GM12872 (cell line): ENCODE data around the gene PLCG2.

Experiments used
- TF ChIP-seq, protein P1 (sequence below): IDR thresholded peaks from 3 replicates; pipeline ENCODE4 v1.5.1; 2011; ENCODE audit warnings: low read depth, mild to moderate bottlenecking, low read length, moderate library complexity; ENCODE audit not compliant: insufficient read depth

The PLCG2 gene

DNA sequence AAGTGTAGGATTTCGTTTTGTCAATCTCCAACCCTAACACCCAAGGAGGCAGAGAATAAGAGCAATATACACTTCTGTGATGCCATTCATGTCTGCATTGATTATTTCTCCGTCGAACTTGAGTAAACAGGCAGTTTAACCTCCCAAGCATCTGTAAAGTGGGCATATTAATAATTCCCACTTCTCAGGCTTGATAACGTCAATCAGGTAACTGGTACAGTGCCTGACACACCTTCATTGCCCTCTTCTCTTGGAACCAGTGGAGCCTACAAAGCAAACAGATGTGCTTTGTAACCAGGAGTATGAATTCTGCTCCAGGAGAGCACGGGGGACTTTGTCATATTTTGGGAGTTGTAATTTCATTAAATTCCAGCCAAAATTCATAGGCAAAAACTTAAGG, 32.5 kb upstream of the PLCG2 start:
- TF ChIP-seq, protein P1, sequence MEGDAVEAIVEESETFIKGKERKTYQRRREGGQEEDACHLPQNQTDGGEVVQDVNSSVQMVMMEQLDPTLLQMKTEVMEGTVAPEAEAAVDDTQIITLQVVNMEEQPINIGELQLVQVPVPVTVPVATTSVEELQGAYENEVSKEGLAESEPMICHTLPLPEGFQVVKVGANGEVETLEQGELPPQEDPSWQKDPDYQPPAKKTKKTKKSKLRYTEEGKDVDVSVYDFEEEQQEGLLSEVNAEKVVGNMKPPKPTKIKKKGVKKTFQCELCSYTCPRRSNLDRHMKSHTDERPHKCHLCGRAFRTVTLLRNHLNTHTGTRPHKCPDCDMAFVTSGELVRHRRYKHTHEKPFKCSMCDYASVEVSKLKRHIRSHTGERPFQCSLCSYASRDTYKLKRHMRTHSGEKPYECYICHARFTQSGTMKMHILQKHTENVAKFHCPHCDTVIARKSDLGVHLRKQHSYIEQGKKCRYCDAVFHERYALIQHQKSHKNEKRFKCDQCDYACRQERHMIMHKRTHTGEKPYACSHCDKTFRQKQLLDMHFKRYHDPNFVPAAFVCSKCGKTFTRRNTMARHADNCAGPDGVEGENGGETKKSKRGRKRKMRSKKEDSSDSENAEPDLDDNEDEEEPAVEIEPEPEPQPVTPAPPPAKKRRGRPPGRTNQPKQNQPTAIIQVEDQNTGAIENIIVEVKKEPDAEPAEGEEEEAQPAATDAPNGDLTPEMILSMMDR, result no peak

DNA sequence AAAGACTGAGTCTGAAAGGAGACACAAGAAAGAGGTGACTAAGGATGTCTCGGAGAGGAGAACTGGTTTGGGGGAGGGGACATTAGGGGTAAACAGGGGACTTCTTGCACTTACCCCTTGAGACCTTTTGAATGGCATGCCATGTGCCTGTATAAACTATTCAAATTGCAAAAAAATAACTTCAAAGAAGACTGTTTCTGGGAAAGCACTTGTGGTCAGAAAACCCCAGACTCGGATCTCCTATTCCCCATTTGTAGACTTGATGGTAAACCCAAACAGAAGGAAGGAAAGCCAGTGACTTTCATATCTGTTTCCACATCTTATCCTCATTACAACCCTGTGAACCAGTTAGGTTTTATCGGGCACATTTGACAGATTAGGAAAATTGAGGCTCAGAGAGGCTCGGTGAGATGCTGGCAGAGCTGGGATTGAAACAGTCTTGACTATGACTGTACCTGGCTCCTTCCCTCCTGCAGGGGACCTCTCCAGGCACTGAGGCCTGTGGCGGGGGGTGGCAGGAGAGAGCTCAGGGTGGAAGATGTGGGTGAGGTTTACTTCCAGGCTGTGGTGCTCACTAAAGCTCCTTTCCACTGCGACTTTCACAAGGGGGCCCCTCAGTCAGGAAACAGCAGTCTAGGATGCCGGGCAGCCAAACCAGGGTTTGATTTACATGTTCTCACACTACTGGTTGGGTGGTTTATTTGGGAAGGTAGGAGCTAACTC, 30.5 kb upstream of the PLCG2 start:
- TF ChIP-seq, protein P1, result peak; percentile 37; the same call in 1 of the 3 replicates

DNA sequence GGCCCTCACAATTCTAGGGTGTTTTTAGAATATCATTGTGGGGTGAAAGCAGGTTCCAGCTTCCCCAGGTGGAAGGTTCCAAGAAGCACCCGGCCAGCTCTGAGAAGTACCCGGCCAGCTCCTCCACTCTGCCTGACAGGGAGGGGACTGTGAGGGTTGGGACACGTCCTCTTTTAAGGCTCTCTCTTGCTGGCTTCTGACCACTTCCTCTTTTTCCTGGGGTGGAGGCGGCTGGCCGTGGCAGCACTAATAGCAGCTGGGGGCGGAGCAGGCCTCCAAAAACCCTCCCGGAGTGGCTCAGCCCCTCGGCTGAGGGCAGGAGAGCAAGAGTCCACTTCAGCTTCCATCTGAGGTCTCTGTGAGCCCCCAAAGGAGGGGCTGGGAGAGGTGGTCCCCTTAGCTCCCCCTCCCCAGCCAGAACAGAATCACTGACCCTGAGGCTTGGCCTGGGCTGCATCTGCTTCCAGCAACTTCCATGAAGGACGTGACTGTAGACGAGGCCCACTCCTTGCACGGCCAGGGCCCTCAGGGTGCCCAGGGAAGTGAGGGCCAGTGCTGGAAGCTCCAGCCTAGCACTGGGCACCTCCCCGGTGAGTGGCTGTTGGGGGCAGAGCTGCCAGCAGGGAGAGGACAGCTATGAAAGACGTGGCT, 26.7 kb upstream of the PLCG2 start:
- TF ChIP-seq, protein P1, result no peak

DNA sequence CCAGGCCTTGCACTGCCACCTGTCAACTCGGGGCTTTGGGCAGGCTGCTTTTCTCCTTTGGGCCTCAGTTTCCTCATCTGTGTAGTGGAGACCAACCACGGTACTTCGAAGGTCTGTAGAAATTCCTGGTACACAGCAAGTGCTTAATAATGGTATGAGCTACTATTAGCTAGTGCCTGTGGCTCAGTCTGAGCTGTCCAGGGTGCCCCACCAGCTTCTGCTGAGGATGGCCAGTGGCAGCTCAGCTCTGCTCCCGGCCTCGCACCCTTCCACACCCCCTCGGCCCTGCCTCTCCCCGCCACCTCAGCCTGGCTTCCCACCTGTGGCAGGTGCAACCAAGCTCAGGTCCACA, 26.2 kb upstream of the PLCG2 start:
- TF ChIP-seq, protein P1, result no peak

DNA sequence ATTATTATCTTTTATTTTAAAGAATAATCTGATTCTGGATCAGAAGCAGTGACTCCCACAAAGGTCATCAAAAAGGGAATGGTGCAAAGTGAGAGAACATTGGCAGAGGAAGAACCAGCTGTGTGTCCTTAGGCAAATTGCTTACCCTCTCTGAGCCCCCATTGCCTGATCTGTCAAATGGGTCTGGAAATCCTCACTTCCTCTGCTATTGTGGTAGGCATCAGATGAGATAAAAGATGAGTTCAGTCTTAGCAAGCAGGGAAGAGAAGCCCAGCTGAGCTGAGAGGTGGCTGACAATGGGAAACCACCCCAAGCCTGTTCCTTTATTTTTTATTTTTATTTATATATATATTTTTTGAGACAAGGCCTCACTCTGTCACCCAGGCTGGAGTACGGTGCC, 24.2 kb upstream of the PLCG2 start:
- TF ChIP-seq, protein P1, result no peak

DNA sequence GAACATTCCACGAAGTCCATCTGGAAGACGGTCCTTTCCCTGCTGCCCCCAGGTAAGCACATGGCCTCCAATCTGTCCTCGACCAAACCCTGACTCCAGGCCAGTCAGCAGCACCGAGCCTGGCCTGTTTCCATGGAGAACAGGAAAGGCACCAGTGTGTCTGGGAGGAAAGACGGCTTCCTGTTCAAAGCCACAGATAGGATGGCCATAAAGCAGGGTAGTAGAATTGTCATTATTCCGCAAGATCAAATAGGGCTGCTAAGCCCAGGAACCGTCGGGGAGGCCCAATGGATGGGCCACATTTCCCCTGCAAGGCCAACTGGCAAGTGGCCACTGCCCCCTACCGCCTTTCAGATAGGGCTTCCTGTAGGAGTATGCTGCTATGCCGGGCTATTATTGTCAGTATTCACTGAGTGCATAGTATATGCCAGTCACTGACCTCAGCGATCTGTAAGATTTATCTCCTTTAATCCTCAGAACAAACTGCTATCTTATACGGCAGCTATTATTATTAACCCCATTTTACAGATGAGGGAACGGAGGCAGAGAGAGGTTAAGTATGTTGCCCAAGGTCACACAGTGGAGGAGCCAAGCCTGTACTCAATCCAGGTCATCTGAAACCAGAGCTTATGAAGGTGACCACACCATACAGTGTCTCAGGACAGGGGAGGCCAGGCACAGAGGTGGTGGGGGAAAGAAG, 23.0 kb upstream of the PLCG2 start:
- TF ChIP-seq, protein P1, result no peak

DNA sequence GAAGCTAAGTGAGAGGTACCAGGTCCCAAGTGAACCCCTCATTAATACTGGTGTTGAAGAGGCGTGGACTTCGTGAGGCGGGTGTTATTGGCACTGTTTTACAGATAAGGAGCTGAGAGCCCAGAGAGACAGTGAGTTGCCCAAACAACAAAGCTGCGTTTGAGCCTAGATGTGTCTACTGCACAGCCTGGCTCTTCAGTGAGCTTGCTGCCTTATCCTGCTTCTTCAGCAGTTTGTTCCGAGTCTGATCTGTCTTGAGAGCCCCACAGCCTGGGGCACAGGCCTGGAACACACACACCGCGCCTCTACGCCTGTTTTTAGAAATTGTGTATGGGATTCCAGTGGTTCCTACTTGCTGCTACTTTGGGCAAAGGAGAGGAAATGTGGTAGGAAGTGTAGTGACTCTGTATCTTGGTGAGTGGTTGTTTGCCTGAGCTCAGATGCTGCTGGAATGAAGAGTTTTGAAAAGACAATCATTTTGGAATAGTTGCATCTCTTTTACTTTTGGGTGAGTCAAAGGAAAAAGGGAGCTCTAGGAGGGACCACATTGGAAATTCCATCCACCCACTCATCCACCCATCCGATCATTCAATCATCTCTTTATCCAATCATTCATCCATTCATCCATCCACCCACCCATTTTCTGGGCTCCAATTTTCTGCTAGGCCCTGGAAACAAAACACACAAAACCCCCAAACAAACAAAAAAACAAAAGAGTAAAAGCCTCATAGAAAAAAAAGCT, 22.3 kb upstream of the PLCG2 start:
- TF ChIP-seq, protein P1, result no peak
